Natural killer cell treated with Interleukin-12 subunit alpha and Interleukin-12 subunit beta and Interleukin-15 and Interleukin-18, amount 100 ng/mL, for 72 hours (primary cell): ENCODE measurements around the gene PHGDH. TPM values are rescaled to one million over a fixed set of nuclear protein-coding genes. Genes with fewer than 3 reads are reported as not detected.

Source experiments
- ATAC-seq, 2 donors: fragments of 150-1000 bp; cut with Tn5 transposase in 1 of 2; sonication (Bioruptor Pico), chemical (Tn5 transposase) in 1 of 2; 2 replicates each; pipeline ENCODE4 v1.10.0; 2021
- DNase-seq: peaks from one replicate; pipeline ENCODE4 v3.0.0; 2022; ENCODE audit warnings: low spot score
- H3K27ac Mint-ChIP-seq, 2 donors: 1 replicate in 1 of 2; 2 replicates in 1 of 2; pipeline ENCODE4 v1.8.0; 2022; ENCODE audit warnings: mixed read lengths in 2 of 2, mild to moderate bottlenecking in 1 of 2, moderate library complexity in 1 of 2
- H3K27me3 Mint-ChIP-seq, 2 donors: 1 replicate in 1 of 2; 2 replicates in 1 of 2; pipeline ENCODE4 v1.8.0; 2022; ENCODE audit warnings: mixed read lengths in 2 of 2
- H3K36me3 Mint-ChIP-seq: one replicate; pipeline ENCODE4 v1.8.0; 2022; ENCODE audit warnings: mixed read lengths
- H3K4me1 Mint-ChIP-seq, 2 donors: 1 replicate in 1 of 2; 2 replicates in 1 of 2; pipeline ENCODE4 v1.8.0; 2022; ENCODE audit warnings: low read depth in 2 of 2, mixed read lengths in 2 of 2, mild to moderate bottlenecking in 1 of 2
- H3K4me3 Mint-ChIP-seq: one replicate; pipeline ENCODE4 v1.8.0; 2022; ENCODE audit warnings: mixed read lengths
- H3K9me3 Mint-ChIP-seq: 2 replicates; pipeline ENCODE4 v1.8.0; 2022; ENCODE audit warnings: mixed read lengths
- total RNA-seq, 2 donors: library from RNA; stranded (reverse); gene quantifications; one replicate each; pipeline ENCODE4 v1.2.3, GENCODE V29; 2022

PHGDH gene
- total RNA-seq = 10 to 100 TPM; 37.6 to 42.1 TPM

- H3K27me3 Mint-ChIP-seq = peaks cover 20 to 22% of the 10 kb centered on the region in 2 donors
- H3K9me3 Mint-ChIP-seq = no peaks in the 10 kb centered on the region
- H3K4me3 Mint-ChIP-seq = peak within 1 kb of the TSS; percentile 92
- H3K36me3 Mint-ChIP-seq = peaks cover 6% of the 10 kb centered on the region
- peak; percentile 83 to 88 for ATAC-seq
- H3K4me1 Mint-ChIP-seq = peaks cover 19 to 28% of the 10 kb centered on the region in 2 donors
- DNase-seq = peak; percentile 65
- peak within 1 kb of the TSS in 1 of 2 donors; percentile 86 for H3K27ac Mint-ChIP-seq
Observed at GRCh38 chr1:119711804-119712341, at the start of gene PHGDH. TSS of gene PHGDH (plus strand) at chr1:119711934. CDS start at chr1:119712023, 89 bp downstream.

GRCh38 chr1:119662034-119662437 lies 49.7 kb upstream of the PHGDH start:
- no peaks in the 10 kb centered on the region for H3K36me3 Mint-ChIP-seq
- H3K4me1 Mint-ChIP-seq = no peaks in the 10 kb centered on the region
- peaks cover 28% of the 10 kb centered on the region in 2 donors for H3K27me3 Mint-ChIP-seq
- no peak for ATAC-seq
- no peak overlapping the region for H3K27ac Mint-ChIP-seq
- no peaks in the 10 kb centered on the region for H3K9me3 Mint-ChIP-seq
- no peak for DNase-seq
- no peak overlapping the region for H3K4me3 Mint-ChIP-seq

- no peak overlapping the region for H3K4me3 Mint-ChIP-seq
- H3K36me3 Mint-ChIP-seq = no peaks in the 10 kb centered on the region
- DNase-seq = no peak
- peaks cover 25 to 28% of the 10 kb centered on the region in 2 donors for H3K27me3 Mint-ChIP-seq
- no peaks in the 10 kb centered on the region for H3K4me1 Mint-ChIP-seq
- no peaks in the 10 kb centered on the region for H3K9me3 Mint-ChIP-seq
- H3K27ac Mint-ChIP-seq = no peak overlapping the region
- ATAC-seq = no peak
Observed at GRCh38 chr1:119664067-119664466, 47.7 kb upstream of the PHGDH start.

- no peaks in the 10 kb centered on the region for H3K9me3 Mint-ChIP-seq
- ATAC-seq (no peak), DNase-seq (no peak)
- H3K36me3 Mint-ChIP-seq = no peaks in the 10 kb centered on the region
- H3K4me1 Mint-ChIP-seq = no peaks in the 10 kb centered on the region
- no peak overlapping the region for H3K4me3 Mint-ChIP-seq
- no peak overlapping the region for H3K27ac Mint-ChIP-seq
- H3K27me3 Mint-ChIP-seq = peaks cover 10 to 16% of the 10 kb centered on the region in 2 donors
Observed at GRCh38 chr1:119667173-119667572, 44.6 kb upstream of the PHGDH start.

GRCh38 chr1:119670898-119671297 lies 40.8 kb upstream of the PHGDH start:
- H3K27ac Mint-ChIP-seq = no peak overlapping the region
- H3K27me3 Mint-ChIP-seq = peaks cover 13 to 20% of the 10 kb centered on the region in 2 donors
- ATAC-seq (no peak), DNase-seq (no peak)
- peaks cover 4% of the 10 kb centered on the region in 2 donors for H3K4me1 Mint-ChIP-seq
- H3K4me3 Mint-ChIP-seq = no peak overlapping the region
- no peaks in the 10 kb centered on the region for H3K36me3 Mint-ChIP-seq
- no peaks in the 10 kb centered on the region for H3K9me3 Mint-ChIP-seq

GRCh38 chr1:119673171-119673940 lies 38.4 kb upstream of the PHGDH start:
- H3K4me3 Mint-ChIP-seq = no peak overlapping the region
- ATAC-seq (no peak), DNase-seq (no peak)
- H3K4me1 Mint-ChIP-seq = peaks cover 4% of the 10 kb centered on the region in 2 donors
- no peaks in the 10 kb centered on the region for H3K36me3 Mint-ChIP-seq
- H3K27ac Mint-ChIP-seq = no peak overlapping the region
- no peaks in the 10 kb centered on the region for H3K9me3 Mint-ChIP-seq
- peaks cover 23 to 26% of the 10 kb centered on the region in 2 donors for H3K27me3 Mint-ChIP-seq

GRCh38 chr1:119674111-119674526 lies 37.6 kb upstream of the PHGDH start:
- Mint-ChIP-seq H3K27ac (no peak overlapping the region), H3K36me3 (no peaks in the 10 kb centered on the region), H3K4me1 (peaks cover 4% of the 10 kb centered on the region in 2 donors), H3K4me3 (no peak overlapping the region), H3K27me3 (peaks cover 23 to 26% of the 10 kb centered on the region in 2 donors), H3K9me3 (no peaks in the 10 kb centered on the region)
- DNase-seq (no peak), ATAC-seq (no peak)

- ATAC-seq = peak in 1 of 2 donors; percentile 72
- no peaks in the 10 kb centered on the region for H3K9me3 Mint-ChIP-seq
Observed at GRCh38 chr1:119674835-119675289, 36.9 kb upstream of the PHGDH start.

GRCh38 chr1:119675349-119676345 lies 36.1 kb upstream of the PHGDH start:
- H3K9me3 Mint-ChIP-seq = no peaks in the 10 kb centered on the region
- H3K4me1 Mint-ChIP-seq = peaks cover 4% of the 10 kb centered on the region in 2 donors
- ATAC-seq = no peak
- peaks cover 21 to 32% of the 10 kb centered on the region in 2 donors for H3K27me3 Mint-ChIP-seq
- no peak overlapping the region for H3K4me3 Mint-ChIP-seq
- H3K36me3 Mint-ChIP-seq = no peaks in the 10 kb centered on the region
- DNase-seq = no peak
- no peak overlapping the region for H3K27ac Mint-ChIP-seq

More at GRCh38 chr1:119674835-119675289, 36.9 kb upstream of the PHGDH start:
- Mint-ChIP-seq H3K27ac (no peak overlapping the region), H3K36me3 (no peaks in the 10 kb centered on the region), H3K27me3 (peaks cover 24 to 31% of the 10 kb centered on the region in 2 donors), H3K4me3 (no peak overlapping the region), H3K4me1 (peaks cover 4% of the 10 kb centered on the region in 2 donors)
- DNase-seq = no peak

GRCh38 chr1:119676571-119677206 lies 35.0 kb upstream of the PHGDH start:
- no peaks in the 10 kb centered on the region for H3K9me3 Mint-ChIP-seq
- H3K27me3 Mint-ChIP-seq = peaks cover 16 to 32% of the 10 kb centered on the region in 2 donors
- ATAC-seq (no peak), DNase-seq (no peak)
- H3K36me3 Mint-ChIP-seq = no peaks in the 10 kb centered on the region
- H3K4me3 Mint-ChIP-seq = no peak overlapping the region
- no peak overlapping the region for H3K27ac Mint-ChIP-seq
- peaks cover 4% of the 10 kb centered on the region in 2 donors for H3K4me1 Mint-ChIP-seq

GRCh38 chr1:119679223-119679622 lies 32.5 kb upstream of the PHGDH start:
- no peak overlapping the region for H3K4me3 Mint-ChIP-seq
- DNase-seq = no peak
- no peak for ATAC-seq
- H3K9me3 Mint-ChIP-seq = no peaks in the 10 kb centered on the region
- peaks cover 4% of the 10 kb centered on the region in 2 donors for H3K4me1 Mint-ChIP-seq
- H3K27ac Mint-ChIP-seq = no peak overlapping the region
- H3K27me3 Mint-ChIP-seq = peaks cover 10 to 25% of the 10 kb centered on the region in 2 donors
- no peaks in the 10 kb centered on the region for H3K36me3 Mint-ChIP-seq

- Mint-ChIP-seq H3K27me3 (peaks cover 10 to 25% of the 10 kb centered on the region in 2 donors), H3K9me3 (no peaks in the 10 kb centered on the region), H3K4me1 (peaks cover 4% of the 10 kb centered on the region in 2 donors), H3K27ac (no peak overlapping the region), H3K36me3 (no peaks in the 10 kb centered on the region), H3K4me3 (no peak overlapping the region)
- DNase-seq (no peak), ATAC-seq (no peak)
Observed at GRCh38 chr1:119680193-119680592, 31.5 kb upstream of the PHGDH start.

GRCh38 chr1:119680723-119681122 lies 31.0 kb upstream of the PHGDH start:
- no peak for ATAC-seq
- no peak overlapping the region for H3K27ac Mint-ChIP-seq
- no peak for DNase-seq
- no peaks in the 10 kb centered on the region for H3K9me3 Mint-ChIP-seq
- H3K4me3 Mint-ChIP-seq = no peak overlapping the region
- H3K36me3 Mint-ChIP-seq = no peaks in the 10 kb centered on the region
- peaks cover 1 to 2% of the 10 kb centered on the region in 2 donors for H3K4me1 Mint-ChIP-seq
- peaks cover 8 to 21% of the 10 kb centered on the region in 2 donors for H3K27me3 Mint-ChIP-seq
